ENCODE measurements around the gene POMT2.
"Not testable (repeated sequence)": the region's sequence is repeated elsewhere in the genome, so short reads cannot be mapped to it uniquely, and the experiment has no call there.

The POMT2 gene

DNA sequence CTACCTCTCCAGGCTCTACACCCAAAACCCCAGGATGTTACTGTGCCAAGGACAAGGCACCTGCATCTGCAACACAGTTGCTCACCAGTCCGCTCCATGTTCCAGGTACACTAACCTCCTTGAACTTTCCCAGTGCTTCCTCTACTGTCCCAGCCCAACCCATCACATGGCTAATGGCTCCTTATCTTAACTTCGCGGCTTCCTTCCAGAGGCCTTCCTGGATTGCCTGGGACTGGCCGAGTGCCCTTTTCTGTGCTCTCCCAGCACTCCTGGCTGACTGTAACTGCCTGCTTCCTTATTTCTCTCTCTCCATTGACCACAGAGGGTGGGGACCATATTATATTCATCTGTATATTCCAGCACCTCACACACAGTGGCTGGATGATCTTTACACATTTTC, 20.9 kb downstream of the POMT2 start:
- no peak for DNase-seq

DNA sequence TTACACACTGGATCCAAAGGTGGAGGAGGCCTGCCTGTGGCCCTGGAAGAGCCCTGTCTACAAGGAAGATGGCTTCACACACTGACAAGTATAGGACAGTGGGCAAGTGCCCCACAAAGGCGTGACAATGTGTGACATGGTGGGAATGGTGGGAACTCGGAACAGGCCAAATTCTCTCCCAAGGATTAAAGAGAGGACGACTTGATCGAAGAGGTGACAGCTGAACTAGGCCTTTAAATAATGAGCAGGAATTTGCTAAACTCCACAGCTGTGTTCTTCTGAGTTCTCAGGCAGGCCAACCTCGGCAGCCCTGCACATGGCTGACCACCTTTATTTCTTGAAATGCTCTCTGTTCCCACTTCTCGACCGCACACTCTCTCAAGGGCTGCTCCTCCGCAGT, 23.8 kb downstream of the POMT2 start:
- no peak for DNase-seq

GRCh38 chr14:77296155-77296554, 24.5 kb downstream of the POMT2 start:
- DNase-seq: no peak

DNA sequence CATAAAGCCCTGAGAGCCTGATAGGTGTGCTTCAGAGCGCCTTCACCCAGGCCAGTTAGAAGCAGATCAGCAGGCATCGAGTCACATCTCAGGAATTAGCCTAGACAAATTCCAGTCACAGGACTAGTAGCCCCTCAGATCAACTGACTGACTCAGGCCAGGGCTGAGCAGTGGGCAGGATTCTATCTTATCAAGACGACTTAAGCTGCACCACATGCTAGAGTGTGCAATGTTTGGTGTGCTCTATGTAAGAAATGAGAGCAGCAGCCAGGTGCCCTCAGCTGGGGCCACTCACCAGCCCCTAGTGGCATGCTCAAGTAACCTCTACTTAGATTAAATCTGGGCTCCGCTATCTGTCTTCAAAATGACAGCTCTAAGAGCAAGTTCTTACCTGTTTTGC, 30.0 kb downstream of the POMT2 start:
- DNase-seq: no peak

DNA sequence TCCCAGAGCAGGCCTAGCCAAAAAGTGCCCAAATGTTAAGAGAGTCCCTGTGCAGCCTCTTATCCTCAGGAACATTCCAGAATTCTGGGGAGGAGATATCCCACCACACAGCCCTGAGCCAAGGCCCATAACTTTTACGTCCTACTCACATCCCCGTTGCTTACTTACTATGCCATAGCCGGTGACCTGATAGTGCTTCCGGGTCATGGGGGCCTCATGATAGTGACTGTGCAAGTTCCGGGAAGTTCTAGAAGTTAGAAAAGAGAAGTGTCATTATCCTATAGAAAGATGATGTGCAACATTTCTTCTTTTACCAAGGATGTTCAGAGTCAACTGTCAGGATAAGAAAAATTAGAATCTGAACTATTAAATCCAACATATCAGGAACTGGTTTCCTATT, 34.1 kb downstream of the POMT2 start:
- DNase-seq: no peak

GRCh38 chr14:77284466-77284865, 36.2 kb downstream of the POMT2 start:
- no peak for DNase-seq

DNA sequence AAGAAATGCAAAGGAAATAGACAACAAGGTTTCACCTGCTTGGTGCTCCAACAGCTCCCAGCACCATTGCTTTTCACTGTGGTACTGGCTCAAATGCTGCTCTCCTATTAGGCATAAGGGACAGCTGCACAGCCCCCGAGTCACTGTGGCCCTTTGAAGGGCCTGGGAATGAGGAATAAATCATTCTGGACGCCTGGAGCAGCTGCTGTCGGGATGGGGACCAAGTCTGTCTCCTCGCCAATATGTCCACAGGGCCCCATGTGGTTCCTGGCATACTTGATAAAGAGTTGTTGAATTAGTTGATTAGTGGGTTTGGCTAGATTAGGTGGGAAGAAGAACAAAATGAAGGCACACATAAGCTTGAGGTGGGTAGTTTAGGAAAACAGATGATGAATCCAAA, 36.6 kb downstream of the POMT2 start:
- DNase-seq: no peak

GRCh38 chr14:77281852-77282410, 38.8 kb downstream of the POMT2 start:
- DNase-seq: no peak

- not testable (repeated sequence) for DNase-seq
Measured at GRCh38 chr14:77280921-77281320, 39.8 kb downstream of the POMT2 start.

DNA sequence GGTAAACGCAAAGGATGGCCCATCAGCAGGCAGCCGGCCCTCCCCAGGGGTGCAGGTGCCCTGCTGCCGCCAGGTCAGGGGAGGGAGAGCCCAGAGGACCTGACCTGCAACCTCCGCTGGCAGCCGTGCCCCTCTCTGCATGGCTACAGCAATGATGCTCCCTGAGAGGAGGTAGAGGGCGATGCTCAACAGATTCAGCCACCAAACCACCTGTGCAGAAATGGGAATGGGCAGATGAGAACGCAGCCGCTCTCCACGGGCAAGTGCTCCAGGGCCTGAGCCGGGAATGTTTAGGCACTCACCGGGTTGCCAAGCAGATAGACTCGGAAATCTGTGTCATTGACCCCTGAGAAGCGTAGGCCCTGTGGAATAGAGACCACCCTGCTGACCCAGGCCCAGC, 41.0 kb downstream of the POMT2 start:
- DNase-seq: no peak

DNA sequence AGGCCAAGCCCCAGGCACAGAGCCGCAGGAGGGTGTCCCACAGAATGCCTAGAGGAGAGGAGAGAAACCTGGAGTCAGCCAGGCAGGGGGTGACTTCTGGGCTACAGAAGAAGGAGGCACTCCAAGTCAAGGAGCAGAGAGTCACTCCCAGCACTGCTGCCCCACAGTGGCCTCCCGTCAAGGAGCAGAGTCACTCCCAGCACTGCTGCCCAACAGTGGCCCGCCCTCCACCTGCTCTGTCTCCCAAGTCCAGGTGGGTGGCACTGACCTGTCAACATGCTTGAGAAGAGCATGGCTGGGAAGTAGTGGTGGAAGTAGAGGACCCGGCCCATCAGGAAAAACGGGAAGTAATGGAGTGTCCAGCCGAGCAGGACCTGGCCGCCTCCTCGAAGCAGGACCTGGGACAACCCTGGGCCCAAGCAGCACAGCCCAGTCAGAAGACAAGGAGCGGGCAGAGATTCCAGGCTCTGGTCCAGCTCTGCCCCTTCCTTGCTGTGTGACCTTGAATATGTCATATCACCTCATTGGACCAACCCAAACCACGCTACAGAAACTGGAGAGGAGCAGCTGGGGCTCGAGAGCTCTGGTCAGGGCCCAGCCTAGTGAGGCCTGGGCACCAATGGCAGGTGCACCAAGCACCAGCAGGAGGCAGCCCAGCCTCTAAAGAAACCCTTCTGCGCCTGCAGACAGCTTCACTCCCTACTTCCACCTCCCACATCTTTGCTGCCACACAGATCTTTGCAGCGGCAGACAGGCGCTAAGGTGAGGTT, 42.0 kb downstream of the POMT2 start:
- no peak for DNase-seq

DNA sequence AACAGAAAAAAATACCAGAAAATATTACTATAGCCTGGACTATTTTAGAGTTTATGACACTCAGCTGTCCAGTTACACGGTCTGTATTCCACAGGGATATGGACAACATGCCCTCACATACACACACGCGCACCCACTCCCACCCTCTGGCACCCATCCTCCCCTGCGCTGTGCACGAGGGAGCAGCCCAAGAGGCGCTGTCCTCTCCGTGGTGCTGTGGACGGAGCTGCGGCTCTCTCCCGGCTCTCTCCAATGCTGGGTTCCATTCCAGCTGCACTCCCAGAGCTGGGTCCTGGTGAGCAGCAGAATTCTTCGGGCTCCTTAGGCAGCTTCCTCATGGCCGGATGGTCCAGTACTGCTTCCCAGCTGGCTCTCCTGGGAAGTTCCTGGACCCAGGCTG, 43.7 kb downstream of the POMT2 start:
- DNase-seq: no peak

GRCh38 chr14:77276295-77276935, 44.3 kb downstream of the POMT2 start:
- no peak for DNase-seq

DNA sequence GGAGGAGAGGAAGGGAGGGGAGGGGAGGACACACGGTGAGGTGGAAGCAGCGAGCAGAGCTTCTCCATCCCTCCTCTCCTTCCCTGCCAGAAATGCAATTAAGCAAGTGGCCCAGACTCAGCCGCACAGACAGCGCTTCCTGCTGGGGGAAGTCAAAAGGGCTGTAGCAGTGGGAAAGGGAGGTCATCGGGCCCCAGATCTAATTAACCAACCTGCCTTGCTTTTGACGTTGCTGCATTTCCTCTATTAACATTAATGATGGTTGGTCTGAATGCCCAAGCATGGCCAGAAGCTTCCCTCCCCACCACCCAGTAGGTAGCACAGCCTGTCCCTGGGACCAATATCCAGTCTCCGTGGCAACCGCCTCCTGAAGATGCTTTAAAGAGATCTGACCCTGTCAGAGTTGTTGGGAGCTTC, 45.1 kb downstream of the POMT2 start:
- DNase-seq: no peak

DNA sequence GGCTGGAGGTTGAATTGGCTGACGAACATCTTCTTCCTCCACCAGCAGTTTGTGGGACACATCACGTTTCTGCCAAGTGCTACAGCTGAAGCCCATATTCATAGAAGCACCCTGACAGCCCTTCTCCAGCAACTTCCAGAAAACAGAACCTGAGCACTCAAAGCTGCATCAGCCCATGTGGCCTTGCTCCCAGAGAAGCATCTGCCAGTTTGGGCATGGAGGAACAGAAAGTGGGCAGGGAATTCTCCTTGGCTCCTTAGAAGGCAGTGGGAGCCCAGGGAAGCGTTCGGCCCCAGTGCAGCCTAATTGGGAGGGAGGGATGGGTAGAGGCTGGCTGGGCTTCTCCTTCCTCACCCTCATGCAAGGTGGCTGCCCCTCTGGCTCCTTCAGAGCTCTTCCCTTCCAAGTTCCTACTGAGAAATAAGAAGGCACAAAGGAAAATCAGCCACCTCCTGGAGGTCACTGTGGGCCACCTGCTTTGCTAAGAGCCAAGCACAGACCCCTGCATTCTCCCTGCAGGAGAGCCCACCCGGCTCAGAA, 45.6 kb downstream of the POMT2 start:
- DNase-seq: no peak

- DNase-seq: no peak
Measured at GRCh38 chr14:77273796-77274195, 46.9 kb downstream of the POMT2 start.

GRCh38 chr14:77272261-77272660, 48.4 kb downstream of the POMT2 start:
- no peak for DNase-seq

DNA sequence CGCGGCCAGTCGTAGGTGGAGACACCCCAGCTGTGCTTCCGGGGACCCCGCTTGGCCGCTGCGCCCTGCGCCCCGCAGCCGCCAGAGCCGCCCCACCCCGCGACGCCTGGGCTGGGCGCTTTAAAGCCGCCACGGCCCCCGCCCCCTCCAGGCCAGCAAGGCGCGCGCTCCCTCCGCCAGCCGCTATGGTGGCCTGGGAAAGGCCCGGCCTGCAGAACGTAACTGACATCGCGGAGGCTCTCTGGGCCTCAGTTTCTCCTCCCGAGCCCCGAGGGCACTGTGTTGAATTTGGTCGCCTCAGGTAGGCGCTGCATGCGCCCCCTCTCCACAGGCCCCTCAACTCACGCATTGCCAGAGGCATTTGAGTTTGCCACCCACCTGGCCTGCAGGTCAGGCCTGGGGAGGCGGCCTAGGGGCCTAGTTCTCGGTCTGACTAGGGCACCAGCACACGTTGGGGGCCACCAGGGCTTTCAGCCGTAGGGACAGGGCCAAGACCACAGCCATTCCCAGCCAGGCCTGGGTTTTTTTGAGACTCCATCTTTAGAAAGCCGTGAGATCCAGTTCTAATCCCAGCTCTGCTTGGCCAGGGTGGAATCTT, 49.5 kb downstream of the POMT2 start, which contains the start of gene NGB:
NGB (minus strand) TSS at position 94 of the 598 bp plus-strand sequence. CDS start 269 bp downstream, outside the sequence.
- no peak for DNase-seq

GRCh38 chr14:77270361-77271112, 50.1 kb downstream of the POMT2 start:
- DNase-seq: no peak

DNA sequence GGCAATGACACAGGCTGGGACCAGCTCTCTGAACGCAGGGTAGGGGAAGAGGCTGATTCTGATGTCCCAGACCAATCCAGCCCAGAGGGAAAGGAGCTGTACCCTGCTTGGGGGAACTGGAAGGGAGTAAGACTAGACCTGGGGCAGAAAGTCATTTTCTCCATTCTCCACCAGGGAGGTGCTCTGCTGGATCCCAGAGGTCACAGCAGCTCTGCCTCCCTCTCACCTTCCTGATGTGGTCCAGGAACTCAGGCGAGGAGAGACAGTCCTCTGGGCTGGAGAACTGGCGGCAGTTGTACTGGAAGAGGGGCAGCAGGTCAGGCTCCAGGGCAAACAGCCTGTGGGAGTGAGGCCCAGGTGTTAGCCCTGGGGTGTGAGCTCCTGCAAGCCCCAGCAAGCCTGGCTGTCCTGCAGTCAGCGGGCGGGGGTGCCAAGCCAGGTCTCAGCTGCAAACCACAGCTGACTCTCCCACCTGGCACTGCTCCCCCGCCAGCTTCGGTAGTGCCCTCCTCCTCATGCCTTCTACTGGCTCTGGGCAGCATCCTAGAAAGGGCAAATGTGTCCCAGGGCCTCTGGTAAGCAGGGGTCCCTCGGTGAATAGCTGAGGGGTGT, 51.6 kb downstream of the POMT2 start:
- no peak for DNase-seq

GRCh38 chr14:77267937-77268699, 52.6 kb downstream of the POMT2 start:
- no peak for DNase-seq

- DNase-seq: no peak
Measured at GRCh38 chr14:77266336-77266735, 54.3 kb downstream of the POMT2 start.

Data from CD4-positive, alpha-beta T cell treated with Interleukin-17A for 1 hour (primary cell).